Astrocyte (in vitro differentiated cells and primary cell): ENCODE data around the gene ANTXR2.

Source experiments
- EZH2 ChIP-seq: IDR thresholded peaks from 2 replicates; pipeline ENCODE4 v1.6.1; 2012; ENCODE audit warnings: mild to moderate bottlenecking, low read length, inconsistent platforms; ENCODE audit not compliant: insufficient read depth
- TF ChIP-seq, protein P1 (sequence below): IDR thresholded peaks from 2 replicates; pipeline ENCODE4 v1.5.1; 2011; ENCODE audit warnings: low read depth, mild to moderate bottlenecking, inconsistent platforms, low read length, moderate library complexity; ENCODE audit not compliant: insufficient read depth

DNA sequence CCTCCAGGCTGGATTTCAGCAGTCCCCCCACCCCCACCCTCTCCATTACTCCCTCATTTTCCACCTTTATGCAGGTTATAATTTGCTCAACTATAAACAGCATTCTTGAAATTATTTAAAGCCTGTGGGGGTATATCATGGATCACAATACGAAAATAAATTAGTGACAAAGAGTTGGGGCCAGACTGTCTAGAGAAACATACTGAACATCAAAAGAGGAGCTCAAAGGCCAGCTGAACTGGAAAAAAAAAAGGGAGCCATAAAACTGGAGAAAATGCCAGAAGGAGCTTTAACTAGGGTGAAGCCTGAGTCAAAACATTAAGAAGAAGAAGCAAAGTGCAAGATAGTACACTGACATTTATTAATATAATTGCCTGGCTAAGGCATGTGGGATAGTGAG is 137.8 kb downstream of the ANTXR2 start:
- TF ChIP-seq EZH2 = no peak
- TF ChIP-seq, protein P1, sequence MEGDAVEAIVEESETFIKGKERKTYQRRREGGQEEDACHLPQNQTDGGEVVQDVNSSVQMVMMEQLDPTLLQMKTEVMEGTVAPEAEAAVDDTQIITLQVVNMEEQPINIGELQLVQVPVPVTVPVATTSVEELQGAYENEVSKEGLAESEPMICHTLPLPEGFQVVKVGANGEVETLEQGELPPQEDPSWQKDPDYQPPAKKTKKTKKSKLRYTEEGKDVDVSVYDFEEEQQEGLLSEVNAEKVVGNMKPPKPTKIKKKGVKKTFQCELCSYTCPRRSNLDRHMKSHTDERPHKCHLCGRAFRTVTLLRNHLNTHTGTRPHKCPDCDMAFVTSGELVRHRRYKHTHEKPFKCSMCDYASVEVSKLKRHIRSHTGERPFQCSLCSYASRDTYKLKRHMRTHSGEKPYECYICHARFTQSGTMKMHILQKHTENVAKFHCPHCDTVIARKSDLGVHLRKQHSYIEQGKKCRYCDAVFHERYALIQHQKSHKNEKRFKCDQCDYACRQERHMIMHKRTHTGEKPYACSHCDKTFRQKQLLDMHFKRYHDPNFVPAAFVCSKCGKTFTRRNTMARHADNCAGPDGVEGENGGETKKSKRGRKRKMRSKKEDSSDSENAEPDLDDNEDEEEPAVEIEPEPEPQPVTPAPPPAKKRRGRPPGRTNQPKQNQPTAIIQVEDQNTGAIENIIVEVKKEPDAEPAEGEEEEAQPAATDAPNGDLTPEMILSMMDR = no peak
